Muscle layer of duodenum (tissue), 2 donors: ENCODE measurements around the gene DNAJB13.
"Not testable (repeated sequence)": the region's sequence is repeated elsewhere in the genome, so short reads cannot be mapped to it uniquely, and the experiment has no call there.

Experiments used
- H3K27ac ChIP-seq: one replicate; pipeline ENCODE4 v1.7.0; 2013; ENCODE audit warnings: mild to moderate bottlenecking, low read length
- H3K27me3 ChIP-seq: one replicate; pipeline ENCODE4 v1.7.0; 2013; ENCODE audit warnings: low read depth, mild to moderate bottlenecking, control low read depth, low read length
- H3K36me3 ChIP-seq, 2 donors: one replicate each; pipeline ENCODE4 v1.7.0; 2013; ENCODE audit warnings: low read length in 2 of 2, control low read depth in 1 of 2, mild to moderate bottlenecking in 1 of 2; ENCODE audit not compliant: insufficient read depth in 2 of 2, control insufficient read depth in 1 of 2
- H3K4me1 ChIP-seq, 2 donors: one replicate each; pipeline ENCODE4 v1.7.0; 2013; ENCODE audit warnings: low read length in 2 of 2, mild to moderate bottlenecking in 2 of 2, control low read depth in 1 of 2, moderate library complexity in 1 of 2; ENCODE audit not compliant: insufficient read depth in 2 of 2, control insufficient read depth in 1 of 2
- H3K4me3 ChIP-seq, 2 donors: one replicate each; pipeline ENCODE4 v1.7.0; 2013; ENCODE audit warnings: low read length in 2 of 2, low read depth in 1 of 2, mild to moderate bottlenecking in 1 of 2
- H3K9me3 ChIP-seq, 2 donors: one replicate each; pipeline ENCODE4 v1.7.0; 2013; ENCODE audit warnings: low read length in 2 of 2, control low read depth in 1 of 2, mild to moderate bottlenecking in 1 of 2; ENCODE audit not compliant: control insufficient read depth in 1 of 2
- donor health status: healthy.

The DNAJB13 gene

GRCh38 chr11:73980001-73980961, 29.5 kb downstream of the DNAJB13 start:
- peak overlapping the region in 1 of 2 donors; percentile 64 for H3K4me3 ChIP-seq
- no peaks in the 10 kb centered on the region for H3K9me3 ChIP-seq
- no peaks in the 10 kb centered on the region for H3K27me3 ChIP-seq
- peaks cover 14 to 15% of the 10 kb centered on the region in 2 donors for H3K4me1 ChIP-seq
- H3K36me3 ChIP-seq, result peaks cover 27% of the 10 kb centered on the region in 2 donors
- H3K27ac ChIP-seq, result peak overlapping the region; percentile 81

- Histone ChIP-seq H3K27me3 (no peaks in the 10 kb centered on the region), H3K9me3 (no peaks in the 10 kb centered on the region), H3K36me3 (peaks cover 19 to 25% of the 10 kb centered on the region in 2 donors), H3K4me1 (peaks cover 14 to 15% of the 10 kb centered on the region in 2 donors), H3K4me3 (peak overlapping the region; percentile 64 to 80), H3K27ac (peak overlapping the region; percentile 81)
These were observed 30.4 kb downstream of the DNAJB13 start for GRCh38 chr11:73981051-73981805.

- H3K9me3 ChIP-seq, result no peaks in the 10 kb centered on the region
- peaks cover 14 to 15% of the 10 kb centered on the region in 2 donors for H3K4me1 ChIP-seq
These were observed 31.8 kb downstream of the DNAJB13 start, which contains the start of gene UCP2 for GRCh38 chr11:73982595-73982989. TSS of gene UCP2 (minus strand) at chr11:73982843. CDS start at chr11:73978378, 4,465 bp downstream.

GRCh38 chr11:73982990-73983740, 32.3 kb downstream of the DNAJB13 start:
- Histone ChIP-seq H3K4me3 (peak overlapping the region; percentile 75 to 80), H3K27ac (peak overlapping the region; percentile 90), H3K36me3 (peaks cover 0 to 6% of the 10 kb centered on the region in 2 donors), H3K27me3 (no peaks in the 10 kb centered on the region), H3K4me1 (peaks cover 14 to 15% of the 10 kb centered on the region in 2 donors), H3K9me3 (no peaks in the 10 kb centered on the region)

More at GRCh38 chr11:73982595-73982989, 31.8 kb downstream of the DNAJB13 start, which contains the start of gene UCP2:
- H3K36me3 ChIP-seq, result peaks cover 5 to 12% of the 10 kb centered on the region in 2 donors
- peak within 1 kb of the TSS; percentile 90 for H3K27ac ChIP-seq
- H3K4me3 ChIP-seq, result peak within 1 kb of the TSS; percentile 75 to 80
- H3K27me3 ChIP-seq, result no peaks in the 10 kb centered on the region

GRCh38 chr11:73983741-73984538, 33.1 kb downstream of the DNAJB13 start:
- Histone ChIP-seq H3K4me1 (peaks cover 14 to 15% of the 10 kb centered on the region in 2 donors), H3K9me3 (no peaks in the 10 kb centered on the region), H3K4me3 (peak overlapping the region; percentile 75 to 80), H3K36me3 (no peaks in the 10 kb centered on the region), H3K27ac (peak overlapping the region; percentile 90), H3K27me3 (no peaks in the 10 kb centered on the region)

- not testable (repeated sequence) for H3K27ac ChIP-seq, H3K4me3 ChIP-seq, H3K27me3 ChIP-seq, H3K9me3 ChIP-seq, H3K36me3 ChIP-seq
- H3K4me1 ChIP-seq, result peaks cover 10 to 15% of the 10 kb centered on the region in 2 donors
These were observed 34.8 kb downstream of the DNAJB13 start for GRCh38 chr11:73985661-73986060.

- peaks cover 0 to 6% of the 10 kb centered on the region in 2 donors for H3K4me1 ChIP-seq
- no peaks in the 10 kb centered on the region for H3K36me3 ChIP-seq
- no peak overlapping the region for H3K4me3 ChIP-seq
- H3K27me3 ChIP-seq, result no peaks in the 10 kb centered on the region
- H3K27ac ChIP-seq, result no peak overlapping the region
- H3K9me3 ChIP-seq, result no peaks in the 10 kb centered on the region
These were observed 37.4 kb downstream of the DNAJB13 start for GRCh38 chr11:73988227-73988626.

GRCh38 chr11:73989156-73989555, 38.3 kb downstream of the DNAJB13 start:
- Histone ChIP-seq H3K36me3 (no peaks in the 10 kb centered on the region), H3K4me1 (no peaks in the 10 kb centered on the region), H3K27me3 (no peaks in the 10 kb centered on the region), H3K27ac (no peak overlapping the region), H3K4me3 (no peak overlapping the region), H3K9me3 (no peaks in the 10 kb centered on the region)

- no peaks in the 10 kb centered on the region for H3K9me3 ChIP-seq
- H3K27ac ChIP-seq, result no peak overlapping the region
- H3K4me1 ChIP-seq, result no peaks in the 10 kb centered on the region
These were observed 39.9 kb downstream of the DNAJB13 start for GRCh38 chr11:73990730-73991129.

GRCh38 chr11:73991471-73992006, 40.7 kb downstream of the DNAJB13 start:
- H3K27me3 ChIP-seq, result no peaks in the 10 kb centered on the region

More at GRCh38 chr11:73990730-73991129, 39.9 kb downstream of the DNAJB13 start:
- H3K4me3 ChIP-seq, result no peak overlapping the region
- H3K27me3 ChIP-seq, result no peaks in the 10 kb centered on the region
- no peaks in the 10 kb centered on the region for H3K36me3 ChIP-seq

More at GRCh38 chr11:73991471-73992006, 40.7 kb downstream of the DNAJB13 start:
- no peaks in the 10 kb centered on the region for H3K9me3 ChIP-seq
- no peaks in the 10 kb centered on the region for H3K36me3 ChIP-seq
- H3K27ac ChIP-seq, result no peak overlapping the region
- no peak overlapping the region for H3K4me3 ChIP-seq
- H3K4me1 ChIP-seq, result no peaks in the 10 kb centered on the region
